SKM-1 (cell line): ENCODE data around the gene FUT2.
"Not testable (repeated sequence)": the region's sequence is repeated elsewhere in the genome, so short reads cannot be mapped to it uniquely, and the experiment has no call there.

Experiments used
- DNase-seq: peaks from one replicate; lab custom pipeline; 2025; ENCODE audit not compliant: unreplicated experiment; lab: John Stamatoyannopoulos, UW

The FUT2 gene

GRCh38 chr19:48670699-48671445 is 24.9 kb upstream of the FUT2 start:
- no peak for DNase-seq

GRCh38 chr19:48671446-48671995 is 24.2 kb upstream of the FUT2 start:
- DNase-seq: no peak

DNA sequence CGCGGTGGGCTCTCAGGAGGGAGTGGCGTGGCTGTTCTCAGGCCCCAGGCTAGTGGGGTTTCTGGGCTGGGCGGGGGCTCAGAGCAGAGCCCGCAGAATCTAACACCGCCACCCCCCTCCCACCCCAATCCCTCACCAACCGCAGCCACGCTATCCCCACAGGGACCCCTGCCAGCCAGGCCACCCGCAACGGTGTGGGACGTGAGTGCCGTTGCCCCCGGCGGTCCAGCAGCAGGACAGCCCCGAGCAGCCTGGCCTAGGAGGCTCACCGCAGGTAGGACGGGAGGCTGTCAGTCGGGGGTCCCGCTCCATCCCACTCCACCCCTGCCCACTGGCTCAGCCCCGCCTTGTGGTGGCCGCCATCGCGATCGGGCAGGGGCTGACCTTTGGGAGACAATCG is 22.8 kb upstream of the FUT2 start, which contains the start of gene NTN5:
Gene NTN5 (minus strand): TSS at position 24 of the 400 bp plus-strand sequence. CDS start 2,031 bp downstream, outside the sequence.
- no peak for DNase-seq

DNA sequence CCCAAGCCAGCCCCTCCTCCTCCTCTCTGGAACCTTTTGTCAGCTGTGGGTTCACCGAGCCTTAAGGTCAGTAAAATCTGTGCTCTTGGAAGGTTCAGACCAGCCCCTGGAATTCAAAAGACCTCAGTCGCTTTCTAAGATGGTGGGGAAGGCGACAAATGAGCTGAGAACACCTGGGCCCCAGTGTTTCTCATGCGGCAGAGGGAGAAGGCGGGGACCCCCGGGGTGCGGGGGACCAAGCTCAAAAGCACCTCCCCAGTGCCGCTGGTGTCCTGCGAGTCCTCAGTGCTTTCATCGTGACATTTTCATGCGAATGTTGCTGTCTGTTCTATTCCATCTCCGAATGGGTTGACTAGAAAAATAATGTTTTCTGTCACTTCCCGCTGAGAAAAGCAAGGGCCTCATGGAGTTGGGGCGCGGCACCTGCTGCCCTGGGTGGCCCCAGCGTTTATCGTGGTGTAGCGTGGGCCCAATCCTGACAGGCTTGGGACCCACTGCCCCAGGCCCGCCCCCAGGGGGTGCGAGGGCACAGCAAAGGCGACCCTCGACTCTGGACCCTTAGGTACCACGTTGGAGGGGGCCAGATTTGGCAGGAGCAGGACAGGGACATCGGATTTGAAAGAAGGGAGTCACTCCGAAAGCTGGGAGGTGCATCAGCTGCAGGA is 22.2 kb upstream of the FUT2 start:
- DNase-seq: no peak

DNA sequence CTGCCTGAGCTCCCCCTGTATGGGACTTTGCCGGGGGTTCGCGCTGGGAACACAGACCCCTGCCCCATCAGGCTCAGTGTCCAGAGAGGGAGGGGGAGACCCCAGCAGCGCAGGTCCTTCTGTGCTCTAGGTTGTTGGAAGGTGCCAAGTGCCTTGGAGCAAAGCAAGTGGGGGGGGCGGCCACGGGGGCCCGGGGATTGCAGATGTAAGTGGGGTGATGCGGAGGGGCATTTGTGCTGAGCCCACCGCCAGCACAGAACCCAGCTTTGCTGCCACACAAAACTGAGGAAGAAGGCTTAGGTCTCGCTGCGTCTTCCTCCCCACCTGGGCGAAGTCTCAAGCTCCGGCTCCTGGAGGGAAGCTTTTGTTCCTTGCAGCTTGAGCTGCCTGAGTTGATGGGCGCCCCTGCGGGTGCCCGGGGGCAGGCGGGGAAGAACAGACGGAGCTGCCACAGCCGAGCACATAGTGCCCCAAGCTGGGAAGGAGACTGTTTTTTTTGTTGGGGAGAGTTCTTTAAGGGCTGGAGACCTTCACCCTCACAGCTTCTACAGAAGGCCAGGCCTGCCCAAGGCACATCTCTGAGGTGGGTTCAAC is 21.5 kb upstream of the FUT2 start:
- no peak for DNase-seq

DNA sequence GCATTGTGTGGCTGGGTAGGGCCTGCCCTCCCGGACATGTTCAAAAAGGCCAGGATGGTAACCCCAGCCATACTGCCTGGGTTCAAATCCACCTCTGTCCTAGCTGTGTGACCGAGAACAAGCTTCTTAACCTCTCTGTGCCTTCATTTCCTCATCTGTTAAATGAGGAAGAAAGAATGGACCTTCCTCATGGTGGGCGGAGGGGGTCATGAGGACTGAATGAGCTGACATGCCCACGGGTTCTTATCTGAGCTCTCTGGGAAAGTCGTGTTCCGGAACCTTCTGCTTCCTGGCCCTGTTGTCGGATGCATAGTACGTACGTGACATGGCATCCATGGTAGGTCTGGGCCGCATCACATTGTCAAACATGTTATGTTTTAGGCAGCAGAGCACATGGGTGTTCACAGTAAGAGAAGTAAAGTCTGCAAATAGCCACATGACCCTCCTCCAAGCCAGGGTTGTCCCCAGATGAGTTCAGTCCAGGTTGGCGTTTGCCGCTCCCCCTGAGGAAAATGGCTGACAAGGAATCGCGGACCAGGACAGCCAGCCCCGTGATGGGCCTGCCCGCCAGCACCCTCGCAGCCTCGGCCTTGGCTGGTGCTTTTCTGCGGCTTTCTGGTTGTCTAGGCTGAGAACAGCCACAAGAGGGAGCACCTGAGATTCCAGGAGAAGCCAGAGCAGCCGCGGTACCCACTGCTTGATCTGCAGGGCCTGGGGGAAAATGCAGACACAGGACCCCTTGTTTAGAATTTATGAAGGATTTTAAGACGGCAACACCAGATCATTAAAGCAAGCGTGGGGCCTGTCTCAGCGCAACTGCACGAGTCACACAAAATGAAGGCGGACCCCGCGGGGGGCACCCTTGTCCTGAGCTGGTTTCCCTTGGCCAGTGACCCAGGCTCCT is 20.6 kb upstream of the FUT2 start:
- DNase-seq: peak; percentile 9

GRCh38 chr19:48676487-48676886 is 19.3 kb upstream of the FUT2 start:
- DNase-seq: no peak

DNA sequence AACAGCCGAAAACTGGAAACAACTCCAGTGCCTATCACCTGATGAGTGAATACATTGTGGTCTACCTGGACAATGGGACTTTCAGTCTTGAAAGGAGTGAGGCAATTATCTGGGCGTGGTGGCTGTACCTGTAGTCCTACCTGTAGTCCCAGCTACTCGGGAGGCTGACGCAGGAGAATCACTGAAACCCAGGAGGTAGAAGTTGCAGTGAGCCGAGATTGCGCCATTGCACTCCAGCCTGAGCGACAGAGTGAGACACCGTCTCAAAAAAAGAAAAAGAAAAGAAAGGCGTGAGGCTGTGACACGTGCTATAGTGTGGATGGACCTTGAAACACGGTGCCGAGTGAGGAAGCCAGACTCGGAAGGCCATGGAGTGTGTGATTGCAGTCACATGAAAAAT is 18.9 kb upstream of the FUT2 start:
- DNase-seq: no peak

DNA sequence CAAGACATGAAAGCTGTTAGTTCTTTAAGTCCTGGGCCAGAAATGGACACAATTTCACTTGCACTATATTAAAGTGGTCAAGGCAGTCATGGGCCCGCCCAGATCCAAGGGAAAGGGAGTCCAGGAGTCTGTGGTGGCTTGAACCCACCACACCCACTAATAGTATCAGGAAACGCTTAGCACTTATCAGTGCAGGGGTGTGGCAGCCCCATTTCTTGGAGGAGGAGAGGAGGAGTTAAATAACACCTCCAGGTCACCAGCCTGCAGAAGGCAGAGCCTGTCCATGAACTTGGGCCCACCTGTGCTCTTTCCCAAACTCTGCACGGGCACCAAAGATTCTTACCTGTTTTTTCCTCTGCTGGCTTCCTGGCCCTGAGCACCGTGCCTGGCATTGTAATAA is 17.6 kb upstream of the FUT2 start:
- no peak for DNase-seq

DNA sequence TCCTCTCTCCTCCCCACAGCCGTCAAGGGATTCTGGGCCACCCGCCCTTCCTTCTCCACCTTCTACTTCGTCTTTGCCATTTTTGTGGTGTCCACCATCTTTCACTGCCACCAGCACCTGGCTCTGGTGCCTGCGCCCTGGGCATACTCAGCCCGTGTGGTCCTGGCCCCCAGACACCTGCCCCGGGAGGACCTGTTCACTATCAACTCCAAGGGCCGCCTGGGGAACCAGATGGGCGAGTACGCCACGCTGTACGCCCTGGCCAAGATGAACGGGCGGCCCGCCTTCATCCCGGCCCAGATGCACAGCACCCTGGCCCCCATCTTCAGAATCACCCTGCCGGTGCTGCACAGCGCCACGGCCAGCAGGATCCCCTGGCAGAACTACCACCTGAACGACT is 15.8 kb upstream of the FUT2 start:
- DNase-seq: not testable (repeated sequence)

GRCh38 chr19:48680436-48681126 is 15.2 kb upstream of the FUT2 start:
- no peak for DNase-seq

- no peak for DNase-seq
Observed at GRCh38 chr19:48681127-48681470, 14.7 kb upstream of the FUT2 start.

GRCh38 chr19:48683349-48683748 is 12.4 kb upstream of the FUT2 start:
- DNase-seq: no peak

GRCh38 chr19:48685583-48685982 is 10.2 kb upstream of the FUT2 start:
- no peak for DNase-seq

GRCh38 chr19:48686088-48686487 is 9.7 kb upstream of the FUT2 start:
- no peak for DNase-seq

- not testable (repeated sequence) for DNase-seq
Observed at GRCh38 chr19:48686637-48687036, 9.1 kb upstream of the FUT2 start.

DNA sequence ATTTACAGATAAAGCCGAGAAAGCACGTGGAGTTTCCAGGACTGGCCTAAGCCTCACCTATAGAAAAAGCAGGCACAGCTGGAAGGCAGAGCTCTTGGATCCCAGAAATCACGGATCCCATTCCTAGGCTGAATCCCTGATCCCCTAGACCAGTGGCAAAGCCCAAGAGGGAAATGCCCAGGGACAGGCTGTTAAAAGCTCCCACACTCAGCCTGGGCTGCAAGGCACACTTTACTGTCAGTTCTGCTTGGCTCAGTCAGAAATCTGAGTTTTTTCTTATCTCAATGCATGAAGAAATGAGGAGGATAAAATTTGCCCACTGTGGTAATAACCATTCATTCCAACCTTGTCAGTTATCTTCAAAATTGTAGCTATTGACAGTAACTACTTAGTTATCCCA is 8.0 kb upstream of the FUT2 start:
- DNase-seq: no peak

DNA sequence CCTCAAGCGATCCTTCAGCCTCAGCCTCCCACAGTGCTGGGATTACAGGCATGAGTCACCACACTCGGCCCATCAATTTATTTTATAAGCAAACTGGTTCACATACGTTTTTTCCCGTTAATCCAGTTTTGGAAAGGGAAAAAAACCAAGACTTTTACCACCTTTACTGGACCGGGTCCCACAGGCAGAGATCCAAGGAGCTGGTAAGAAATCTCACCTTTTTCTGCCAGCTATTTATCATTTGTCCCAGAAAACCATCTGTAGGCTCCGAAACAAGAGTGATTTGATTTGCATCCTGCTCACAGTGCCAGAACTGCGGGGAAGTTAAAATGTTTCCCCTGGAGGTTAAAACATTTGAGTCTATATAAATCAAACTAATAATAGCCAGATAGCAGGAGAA is 6.3 kb upstream of the FUT2 start:
- no peak for DNase-seq

DNA sequence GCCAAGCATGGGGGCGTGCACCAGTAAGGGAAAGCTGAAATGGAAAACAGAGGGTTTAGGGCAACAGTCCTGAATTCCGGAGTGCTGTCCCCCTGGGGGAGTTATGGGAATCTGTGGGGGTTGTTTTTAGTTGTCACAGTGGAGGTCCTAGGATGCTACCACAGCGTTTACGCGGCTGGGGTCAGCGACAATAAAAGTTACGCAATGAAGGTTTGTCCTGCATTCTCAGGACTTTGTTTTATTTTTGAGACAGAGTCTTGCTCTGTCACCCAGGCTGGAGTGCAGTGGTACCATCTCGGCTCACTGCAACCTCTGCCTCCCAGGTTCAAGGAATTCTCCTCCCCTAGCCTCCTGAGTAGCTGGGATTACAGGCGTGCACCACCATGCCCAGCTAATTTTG is 2.1 kb upstream of the FUT2 start:
- not testable (repeated sequence) for DNase-seq

DNA sequence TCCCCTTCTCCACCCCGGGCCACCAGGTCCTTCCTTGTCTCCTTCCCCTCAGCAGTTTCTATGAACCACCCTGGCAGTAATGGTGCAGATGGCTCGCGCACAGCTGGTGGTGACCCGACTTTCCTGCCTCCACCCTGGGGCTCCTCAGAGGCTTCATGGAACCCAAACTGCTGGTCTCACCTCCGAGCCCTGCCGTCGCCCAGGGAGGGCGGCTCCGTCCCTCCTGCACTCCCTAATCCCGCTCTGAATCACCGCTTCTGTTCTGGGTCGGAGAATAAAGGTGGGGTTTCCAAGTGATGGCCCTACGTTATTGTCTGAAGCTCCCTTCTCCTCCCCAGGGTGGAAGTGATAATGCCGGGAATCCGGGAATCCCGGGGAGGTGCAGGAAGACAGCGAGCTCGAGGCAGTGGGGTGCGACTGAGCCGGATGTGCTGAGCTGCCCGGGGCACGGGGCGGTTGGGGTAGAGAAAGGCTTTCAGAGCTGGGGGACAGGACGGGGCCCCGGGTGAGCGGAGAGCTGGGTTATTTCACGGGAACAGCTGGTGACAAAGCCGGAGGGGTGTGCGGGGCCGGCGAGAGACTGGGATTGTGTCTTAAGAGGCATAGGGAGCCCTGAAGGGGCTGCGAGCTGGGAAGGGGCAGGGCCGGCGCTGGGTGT is 711 bp downstream of the FUT2 start:
- no peak for DNase-seq
